PFSK-1 (cell line): ENCODE data around the gene LYPD6B.

ENCODE experiments used
- FOXP2 ChIP-seq: optimal IDR thresholded peaks from 2 replicates; pipeline ENCODE3; 2011; ENCODE audit warnings: borderline replicate concordance, control low read depth, inconsistent platforms; ENCODE audit not compliant: insufficient read depth; ENCODE audit errors: extremely low read length, extremely low read depth
- POLR2AphosphoS5 ChIP-seq: IDR thresholded peaks from 2 replicates; pipeline ENCODE4 v1.6.1; 2012; ENCODE audit warnings: low read depth, mild to moderate bottlenecking, control low read depth, low read length, moderate library complexity
- SIN3A ChIP-seq: IDR thresholded peaks from 2 replicates; pipeline ENCODE4 v1.6.1; 2012; ENCODE audit warnings: mild to moderate bottlenecking, low read length, moderate library complexity, borderline replicate concordance; ENCODE audit not compliant: insufficient read depth
- TAF1 ChIP-seq: IDR thresholded peaks from 2 replicates; pipeline ENCODE4 v1.6.1; 2012; ENCODE audit warnings: low read length, control low read depth, borderline replicate concordance; ENCODE audit not compliant: insufficient read depth
- TF ChIP-seq, protein P1 (sequence below), 2 experiments: IDR thresholded peaks; 2 replicates each; pipeline versions ENCODE4 v1.6.1 to v1.8.0; 2011 to 2012; ENCODE audit warnings: low read depth in 2 of 2, low read length in 2 of 2, control low read depth in 1 of 2, inconsistent platforms in 1 of 2, mild to moderate bottlenecking in 1 of 2, moderate library complexity in 1 of 2; ENCODE audit not compliant: insufficient read depth in 1 of 2

DNA sequence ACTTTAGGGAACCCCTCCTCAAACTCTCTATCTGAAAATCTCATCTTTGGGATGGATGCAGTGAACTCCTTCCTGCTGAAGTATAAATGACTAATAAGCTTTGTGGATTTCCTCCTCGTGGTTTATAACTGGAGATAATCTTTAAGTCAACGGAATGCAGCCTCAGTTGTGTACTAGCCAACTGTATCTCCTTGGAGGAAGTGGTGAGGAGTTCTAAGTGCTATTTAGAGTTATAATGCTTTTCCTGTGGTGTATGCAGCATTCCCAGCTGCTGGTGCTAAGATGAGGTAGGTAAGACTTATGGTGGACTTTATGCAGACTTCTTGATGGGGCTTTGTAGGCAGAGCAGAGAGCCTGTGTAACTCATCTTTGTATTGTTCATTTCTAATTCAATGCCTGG, 90.9 kb downstream of the LYPD6B start:
- TF ChIP-seq, protein P1, sequence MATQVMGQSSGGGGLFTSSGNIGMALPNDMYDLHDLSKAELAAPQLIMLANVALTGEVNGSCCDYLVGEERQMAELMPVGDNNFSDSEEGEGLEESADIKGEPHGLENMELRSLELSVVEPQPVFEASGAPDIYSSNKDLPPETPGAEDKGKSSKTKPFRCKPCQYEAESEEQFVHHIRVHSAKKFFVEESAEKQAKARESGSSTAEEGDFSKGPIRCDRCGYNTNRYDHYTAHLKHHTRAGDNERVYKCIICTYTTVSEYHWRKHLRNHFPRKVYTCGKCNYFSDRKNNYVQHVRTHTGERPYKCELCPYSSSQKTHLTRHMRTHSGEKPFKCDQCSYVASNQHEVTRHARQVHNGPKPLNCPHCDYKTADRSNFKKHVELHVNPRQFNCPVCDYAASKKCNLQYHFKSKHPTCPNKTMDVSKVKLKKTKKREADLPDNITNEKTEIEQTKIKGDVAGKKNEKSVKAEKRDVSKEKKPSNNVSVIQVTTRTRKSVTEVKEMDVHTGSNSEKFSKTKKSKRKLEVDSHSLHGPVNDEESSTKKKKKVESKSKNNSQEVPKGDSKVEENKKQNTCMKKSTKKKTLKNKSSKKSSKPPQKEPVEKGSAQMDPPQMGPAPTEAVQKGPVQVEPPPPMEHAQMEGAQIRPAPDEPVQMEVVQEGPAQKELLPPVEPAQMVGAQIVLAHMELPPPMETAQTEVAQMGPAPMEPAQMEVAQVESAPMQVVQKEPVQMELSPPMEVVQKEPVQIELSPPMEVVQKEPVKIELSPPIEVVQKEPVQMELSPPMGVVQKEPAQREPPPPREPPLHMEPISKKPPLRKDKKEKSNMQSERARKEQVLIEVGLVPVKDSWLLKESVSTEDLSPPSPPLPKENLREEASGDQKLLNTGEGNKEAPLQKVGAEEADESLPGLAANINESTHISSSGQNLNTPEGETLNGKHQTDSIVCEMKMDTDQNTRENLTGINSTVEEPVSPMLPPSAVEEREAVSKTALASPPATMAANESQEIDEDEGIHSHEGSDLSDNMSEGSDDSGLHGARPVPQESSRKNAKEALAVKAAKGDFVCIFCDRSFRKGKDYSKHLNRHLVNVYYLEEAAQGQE (IDR thresholded peaks at IDR 0.05; ENCODE audit: insufficient read depth in 1 of 2, low read depth in 2 of 2, low read length in 2 of 2), result no peak
- no peak for TF ChIP-seq POLR2AphosphoS5
- TF ChIP-seq SIN3A, result no peak
- TF ChIP-seq TAF1, result no peak
- TF ChIP-seq FOXP2, result no peak
